ENCODE results near the gene LMF1. TPM values are rescaled to one million over a fixed set of nuclear protein-coding genes. Genes with fewer than 3 reads are reported as not detected.
"Not testable (repeated sequence)": the region's sequence is repeated elsewhere in the genome, so short reads cannot be mapped to it uniquely, and the experiment has no call there.

Gene LMF1
- total RNA-seq, 1 experiment from 2014 or later, result 2.8 TPM

- not testable (repeated sequence) for DNase-seq (ENCODE audit: low read depth)
Measured at GRCh38 chr16:950733-951573, 19.8 kb downstream of the LMF1 start.

GRCh38 chr16:948767-949166 is 22.0 kb downstream of the LMF1 start:
- DNase-seq (ENCODE audit: low read depth), result not testable (repeated sequence)

GRCh38 chr16:947922-948303 is 22.9 kb downstream of the LMF1 start:
- DNase-seq (ENCODE audit: low read depth), result not testable (repeated sequence)

GRCh38 chr16:947255-947921 is 23.4 kb downstream of the LMF1 start:
- no peak for DNase-seq (ENCODE audit: low read depth)

GRCh38 chr16:946048-946395 is 24.8 kb downstream of the LMF1 start:
- DNase-seq (ENCODE audit: low read depth), result peak; percentile 40

GRCh38 chr16:945271-946047 is 25.3 kb downstream of the LMF1 start:
- DNase-seq (ENCODE audit: low read depth), result no peak

GRCh38 chr16:943971-944370 is 26.8 kb downstream of the LMF1 start:
- DNase-seq (ENCODE audit: low read depth), result no peak

- no peak for DNase-seq (ENCODE audit: low read depth)
Measured at GRCh38 chr16:942436-943060, 28.2 kb downstream of the LMF1 start.

- DNase-seq (ENCODE audit: low read depth), result no peak
Measured at GRCh38 chr16:939941-940340, 30.8 kb downstream of the LMF1 start.

GRCh38 chr16:939311-939710 is 31.5 kb downstream of the LMF1 start:
- DNase-seq (ENCODE audit: low read depth), result no peak

GRCh38 chr16:938752-939151 is 32.0 kb downstream of the LMF1 start:
- no peak for DNase-seq (ENCODE audit: low read depth)

GRCh38 chr16:938136-938535 is 32.6 kb downstream of the LMF1 start:
- no peak for DNase-seq (ENCODE audit: low read depth)

- no peak for DNase-seq (ENCODE audit: low read depth)
Measured at GRCh38 chr16:937723-938122, 33.1 kb downstream of the LMF1 start.

GRCh38 chr16:937311-937710 is 33.5 kb downstream of the LMF1 start:
- DNase-seq (ENCODE audit: low read depth), result no peak

GRCh38 chr16:935684-936083 is 35.1 kb downstream of the LMF1 start:
- no peak for DNase-seq (ENCODE audit: low read depth)

GRCh38 chr16:934178-934577 is 36.6 kb downstream of the LMF1 start:
- DNase-seq (ENCODE audit: low read depth), result no peak

GRCh38 chr16:933581-933980 is 37.2 kb downstream of the LMF1 start:
- DNase-seq (ENCODE audit: low read depth), result no peak

- no peak for DNase-seq (ENCODE audit: low read depth)
Measured at GRCh38 chr16:932831-933330, 37.9 kb downstream of the LMF1 start.

GRCh38 chr16:931626-932500 is 38.9 kb downstream of the LMF1 start:
- DNase-seq (ENCODE audit: low read depth), result no peak

GRCh38 chr16:931171-931570 is 39.6 kb downstream of the LMF1 start:
- DNase-seq (ENCODE audit: low read depth), result no peak

- DNase-seq (ENCODE audit: low read depth), result no peak
Measured at GRCh38 chr16:930511-930910, 40.3 kb downstream of the LMF1 start.

Measured in M059J (cell line).